HUES6 (cell line): Measurements from ENCODE around the gene RAB5A.
"Not testable (repeated sequence)": the region's sequence is repeated elsewhere in the genome, so short reads cannot be mapped to it uniquely, and the experiment has no call there.

Source experiments
- H3K27ac ChIP-seq: 2 replicates; pipeline ENCODE4 v1.7.0; 2013; ENCODE audit warnings: low read depth, mild to moderate bottlenecking, low read length, inconsistent platforms
- H3K27me3 ChIP-seq: 2 replicates; pipeline ENCODE4 v1.6.1; 2013; ENCODE audit warnings: low read length; ENCODE audit not compliant: control insufficient read depth, insufficient read depth
- H3K36me3 ChIP-seq: 2 replicates; pipeline ENCODE4 v1.6.1; 2013; ENCODE audit warnings: low read length; ENCODE audit not compliant: control insufficient read depth, insufficient read depth
- H3K4me1 ChIP-seq: 2 replicates; pipeline ENCODE4 v1.6.1; 2013; ENCODE audit warnings: low read length; ENCODE audit not compliant: control insufficient read depth, insufficient read depth
- H3K4me3 ChIP-seq: 2 replicates; pipeline ENCODE4 v1.5.1; 2013; ENCODE audit warnings: low read depth, low read length
- H3K9ac ChIP-seq: one replicate; pipeline ENCODE4 v1.6.1; 2013; ENCODE audit warnings: mild to moderate bottlenecking, low read length
- H3K9me3 ChIP-seq: 2 replicates; pipeline ENCODE4 v1.6.1; 2013; ENCODE audit warnings: low read depth, low read length; ENCODE audit not compliant: control insufficient read depth, insufficient read depth

The RAB5A gene, protein sequence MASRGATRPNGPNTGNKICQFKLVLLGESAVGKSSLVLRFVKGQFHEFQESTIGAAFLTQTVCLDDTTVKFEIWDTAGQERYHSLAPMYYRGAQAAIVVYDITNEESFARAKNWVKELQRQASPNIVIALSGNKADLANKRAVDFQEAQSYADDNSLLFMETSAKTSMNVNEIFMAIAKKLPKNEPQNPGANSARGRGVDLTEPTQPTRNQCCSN

DNA sequence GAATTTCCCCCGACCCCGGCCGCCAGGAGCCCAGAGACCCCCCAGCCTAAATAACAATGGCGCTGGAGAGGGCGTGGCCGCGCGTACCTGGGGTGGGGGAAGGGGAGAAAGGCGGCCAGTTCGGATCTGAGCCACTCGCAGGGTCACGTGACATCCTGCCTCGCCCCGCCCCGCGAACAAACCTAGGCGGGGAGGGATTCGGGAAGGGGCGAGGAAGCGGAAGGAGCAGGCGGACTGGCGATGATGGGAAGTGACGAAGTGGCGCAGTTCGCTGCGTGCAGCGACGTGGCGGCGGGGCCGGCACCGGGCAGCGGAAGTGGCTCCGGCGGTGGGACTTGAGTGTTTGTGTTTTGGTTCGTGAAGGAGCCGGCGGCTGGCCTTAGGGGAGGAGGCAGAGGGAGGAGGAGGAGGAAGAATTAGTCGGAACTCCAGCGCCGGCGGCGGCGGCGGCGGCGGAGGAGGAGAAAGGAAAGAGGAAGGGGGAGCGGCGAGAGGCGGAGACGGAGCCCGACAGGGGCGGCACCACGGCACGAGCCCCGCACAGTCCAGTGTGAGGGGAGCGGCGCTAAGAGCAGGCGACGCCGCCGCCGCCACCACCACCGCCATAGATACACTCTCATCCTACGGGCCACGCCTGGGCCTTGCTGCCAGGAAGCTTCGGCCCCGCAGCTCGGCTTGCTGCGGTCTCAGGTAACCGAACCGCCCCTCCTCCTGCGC, at the start of gene RAB5A:
Gene RAB5A (plus strand): TSS at position 266 of the 717 bp plus-strand sequence. CDS start 3,802 bp downstream, outside the sequence.
- Histone ChIP-seq H3K4me1 (peaks cover 17% of the 10 kb centered on the region), H3K9me3 (peaks cover 8% of the 10 kb centered on the region; the same call in 1 of the 2 replicates), H3K4me3 (peak within 1 kb of the TSS; percentile 86), H3K9ac (peak within 1 kb of the TSS; percentile 93), H3K27ac (peak within 1 kb of the TSS; percentile 88), H3K36me3 (peaks cover 19% of the 10 kb centered on the region), H3K27me3 (no peaks in the 10 kb centered on the region)

DNA sequence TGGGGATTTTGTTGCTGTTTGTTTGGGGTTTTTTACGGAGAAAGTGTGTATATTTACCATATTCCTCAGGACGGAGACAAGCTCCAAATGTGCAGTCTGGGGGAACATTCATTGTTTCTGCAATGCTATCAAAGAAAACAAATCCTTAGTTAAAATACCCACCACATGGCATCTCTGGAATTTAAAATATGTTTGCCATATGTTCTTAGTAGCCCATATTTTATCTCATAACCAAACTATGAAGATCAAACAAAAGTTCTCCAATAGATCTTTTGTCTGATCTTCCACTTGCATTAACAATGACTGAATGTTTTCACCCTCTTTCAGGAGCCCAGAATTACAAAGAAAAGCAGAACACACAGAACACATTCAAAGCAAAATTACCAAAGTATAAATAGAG, 48.2 kb upstream of the RAB5A start:
- Histone ChIP-seq H3K9ac (no peak overlapping the region), H3K4me1 (no peaks in the 10 kb centered on the region), H3K27ac (no peak overlapping the region), H3K36me3 (no peaks in the 10 kb centered on the region), H3K27me3 (no peaks in the 10 kb centered on the region), H3K4me3 (no peak overlapping the region), H3K9me3 (no peaks in the 10 kb centered on the region)

DNA sequence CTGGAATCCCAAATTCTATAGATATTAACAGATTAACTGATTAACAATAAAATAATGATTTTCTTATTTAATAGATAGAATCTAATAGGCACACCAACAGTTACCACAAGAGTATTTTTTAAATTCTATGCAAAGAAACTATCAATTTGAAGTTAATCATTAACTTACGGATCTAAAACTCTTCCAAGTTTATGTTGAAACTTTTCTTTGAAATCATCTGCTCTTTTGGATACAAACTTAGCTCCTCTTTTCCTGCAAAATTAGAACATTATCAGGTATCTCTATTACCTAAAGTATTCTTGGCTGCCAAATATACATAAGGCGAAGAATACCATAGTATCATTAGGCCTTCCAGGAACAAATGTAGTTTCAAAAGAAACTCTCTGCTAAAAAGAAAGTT, 47.6 kb upstream of the RAB5A start:
- Histone ChIP-seq H3K9ac (no peak overlapping the region), H3K4me1 (no peaks in the 10 kb centered on the region), H3K27me3 (no peaks in the 10 kb centered on the region), H3K9me3 (no peaks in the 10 kb centered on the region), H3K36me3 (no peaks in the 10 kb centered on the region), H3K4me3 (no peak overlapping the region), H3K27ac (no peak overlapping the region)

DNA sequence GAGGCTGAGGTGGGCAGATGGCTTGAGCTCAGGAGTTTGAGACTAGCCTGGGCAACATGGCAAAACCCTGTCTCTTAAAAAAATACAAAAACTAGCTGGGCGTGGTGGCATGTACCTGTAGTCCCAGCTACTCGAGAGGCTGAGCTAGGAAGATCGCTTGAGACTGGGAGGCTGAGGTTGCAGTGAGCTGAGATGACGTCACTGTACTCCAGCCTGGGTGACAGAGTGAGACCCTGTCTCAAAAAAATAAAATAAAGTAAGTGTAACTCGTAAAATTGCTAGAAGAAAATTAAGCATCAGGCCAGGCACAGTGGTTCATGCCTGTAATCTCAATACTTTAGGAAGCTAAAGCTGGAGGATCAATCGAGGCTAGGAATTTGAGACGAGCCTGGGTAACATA, 47.1 kb upstream of the RAB5A start:
- not testable (repeated sequence) for H3K9me3 ChIP-seq, H3K27ac ChIP-seq, H3K27me3 ChIP-seq, H3K4me3 ChIP-seq, H3K36me3 ChIP-seq, H3K9ac ChIP-seq, H3K4me1 ChIP-seq

DNA sequence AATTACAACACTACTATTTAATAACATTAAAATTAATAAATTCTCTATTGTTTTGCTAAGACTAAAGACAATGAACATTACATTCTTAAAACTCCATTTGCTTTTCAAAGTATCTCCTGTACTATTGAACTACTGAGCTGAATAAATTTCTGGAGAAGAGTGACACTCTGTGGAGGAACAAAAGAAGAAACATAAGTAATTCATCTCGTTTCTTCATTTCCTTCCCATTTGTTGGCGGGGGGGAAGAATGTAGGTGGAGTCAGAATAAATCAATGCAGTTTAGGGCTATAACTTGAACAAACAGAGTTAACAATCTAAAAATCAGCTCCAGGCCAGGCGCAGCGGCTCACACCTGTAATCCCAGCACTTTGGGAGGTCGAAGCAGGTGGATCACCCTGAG, 45.6 kb upstream of the RAB5A start:
- H3K4me1 ChIP-seq: no peaks in the 10 kb centered on the region
- no peak overlapping the region for H3K4me3 ChIP-seq
- H3K27me3 ChIP-seq: no peaks in the 10 kb centered on the region
- no peak overlapping the region for H3K27ac ChIP-seq
- H3K9ac ChIP-seq: no peak overlapping the region
- H3K36me3 ChIP-seq: no peaks in the 10 kb centered on the region
- no peaks in the 10 kb centered on the region for H3K9me3 ChIP-seq

DNA sequence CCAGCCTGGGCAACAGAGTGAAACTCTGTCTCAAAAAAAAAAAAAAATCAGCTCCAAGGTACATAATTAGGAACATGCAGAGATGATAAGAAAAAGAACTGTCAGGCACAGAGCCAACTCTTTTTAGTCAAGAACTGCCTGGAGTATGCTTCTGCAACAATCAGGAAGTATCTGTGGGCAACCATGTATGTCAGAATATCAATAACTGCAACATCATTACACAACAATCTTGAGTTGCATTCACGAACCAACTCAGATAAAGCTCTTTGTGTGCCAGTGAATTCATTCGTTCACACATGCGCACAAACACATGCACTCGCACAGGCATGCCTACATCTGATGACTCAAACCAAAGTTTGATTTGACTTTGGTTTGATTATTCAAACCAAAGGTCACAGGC, 45.0 kb upstream of the RAB5A start:
- H3K36me3 ChIP-seq: no peaks in the 10 kb centered on the region
- no peaks in the 10 kb centered on the region for H3K27me3 ChIP-seq
- H3K4me3 ChIP-seq: no peak overlapping the region
- no peak overlapping the region for H3K9ac ChIP-seq
- H3K9me3 ChIP-seq: no peaks in the 10 kb centered on the region
- no peak overlapping the region for H3K27ac ChIP-seq
- no peaks in the 10 kb centered on the region for H3K4me1 ChIP-seq

DNA sequence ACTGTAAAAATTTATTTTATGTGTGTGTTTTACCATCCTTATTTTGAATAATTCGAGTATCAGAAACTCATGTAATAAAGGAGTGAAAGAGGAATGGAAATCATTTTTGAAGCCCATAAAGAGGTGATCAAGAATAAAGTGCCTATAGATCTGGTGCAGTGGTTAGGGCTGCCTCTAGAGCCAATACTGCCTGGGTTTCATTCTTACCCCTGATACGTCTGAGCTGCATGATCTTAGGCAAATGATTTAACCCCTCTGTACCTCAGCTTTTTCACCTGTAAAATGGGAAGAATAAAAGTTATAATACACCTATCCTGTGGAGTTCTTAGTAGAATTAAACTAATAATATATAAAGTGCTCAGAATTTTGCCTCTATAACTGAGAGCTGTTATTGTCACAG, 43.2 kb upstream of the RAB5A start:
- Histone ChIP-seq H3K9me3 (no peaks in the 10 kb centered on the region), H3K27ac (no peak overlapping the region), H3K36me3 (no peaks in the 10 kb centered on the region), H3K4me3 (no peak overlapping the region), H3K4me1 (no peaks in the 10 kb centered on the region; the same call in 1 of the 2 replicates), H3K9ac (no peak overlapping the region), H3K27me3 (no peaks in the 10 kb centered on the region)

DNA sequence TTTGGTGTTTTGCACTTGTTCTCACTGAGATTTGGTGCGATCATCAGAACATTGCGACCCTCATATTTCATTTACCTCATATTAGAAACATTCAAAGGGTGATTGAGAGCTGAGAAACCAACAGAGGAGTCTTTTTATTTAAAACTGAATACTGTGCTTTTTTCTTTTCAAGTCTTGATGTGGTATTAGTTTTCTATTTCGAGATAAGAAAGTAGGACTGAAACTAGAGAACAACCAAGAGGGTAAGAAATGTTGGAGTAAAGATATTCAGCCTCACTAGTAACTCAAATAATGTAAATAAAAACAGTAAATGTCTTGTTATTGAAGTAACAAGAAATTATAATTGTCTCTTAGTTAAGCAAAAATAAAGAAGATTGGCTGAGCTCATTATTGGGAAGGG, 39.4 kb upstream of the RAB5A start:
- no peak overlapping the region for H3K4me3 ChIP-seq
- no peaks in the 10 kb centered on the region for H3K36me3 ChIP-seq
- H3K9me3 ChIP-seq: no peaks in the 10 kb centered on the region
- no peaks in the 10 kb centered on the region; the same call in 1 of the 2 replicates for H3K4me1 ChIP-seq
- H3K27me3 ChIP-seq: no peaks in the 10 kb centered on the region
- no peak overlapping the region for H3K27ac ChIP-seq
- H3K9ac ChIP-seq: no peak overlapping the region

DNA sequence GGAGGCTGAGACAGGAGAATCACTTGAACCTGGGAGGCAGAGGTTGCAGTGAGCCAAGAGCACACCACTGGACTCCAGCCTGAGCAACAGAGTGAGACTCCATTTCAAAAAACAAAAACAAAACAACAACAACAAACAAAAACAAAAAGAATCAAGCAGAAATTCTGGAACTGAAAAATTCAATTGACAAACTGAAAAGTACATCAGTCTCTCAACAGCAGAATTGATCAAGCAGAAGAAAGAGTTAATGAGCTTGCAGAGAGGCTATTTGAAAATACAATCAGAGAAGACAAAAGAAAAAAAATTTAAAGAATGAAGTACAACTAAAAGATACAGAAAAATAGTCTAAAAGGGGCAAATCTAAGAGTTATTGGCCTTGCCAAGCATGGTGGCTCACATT, 35.4 kb upstream of the RAB5A start:
- Histone ChIP-seq H3K9me3 (no peaks in the 10 kb centered on the region), H3K36me3 (no peaks in the 10 kb centered on the region), H3K4me1 (no peaks in the 10 kb centered on the region; the same call in 1 of the 2 replicates), H3K9ac (no peak overlapping the region), H3K27me3 (no peaks in the 10 kb centered on the region), H3K4me3 (no peak overlapping the region), H3K27ac (no peak overlapping the region)

DNA sequence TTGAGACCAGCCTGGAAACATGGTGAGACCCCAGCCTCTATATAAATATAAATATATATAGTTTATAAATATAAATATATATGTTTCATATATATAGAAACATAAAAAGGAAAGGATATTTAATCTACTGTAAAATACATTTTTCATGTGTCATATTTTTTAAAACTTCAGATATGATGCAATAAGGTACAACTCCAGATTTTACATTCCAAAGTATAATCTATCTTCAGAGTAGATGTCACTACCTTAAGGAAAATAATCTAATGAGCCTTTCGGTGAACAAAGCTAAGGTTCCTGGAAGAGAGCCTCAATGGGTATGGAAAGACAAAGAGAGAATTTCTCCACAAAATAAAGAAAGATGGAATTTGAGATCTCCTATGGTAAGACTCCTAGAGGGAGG, 29.7 kb upstream of the RAB5A start:
- Histone ChIP-seq H3K27me3 (no peaks in the 10 kb centered on the region), H3K36me3 (no peaks in the 10 kb centered on the region), H3K9me3 (no peaks in the 10 kb centered on the region), H3K9ac (no peak overlapping the region), H3K4me1 (no peaks in the 10 kb centered on the region), H3K4me3 (no peak overlapping the region), H3K27ac (no peak overlapping the region)

DNA sequence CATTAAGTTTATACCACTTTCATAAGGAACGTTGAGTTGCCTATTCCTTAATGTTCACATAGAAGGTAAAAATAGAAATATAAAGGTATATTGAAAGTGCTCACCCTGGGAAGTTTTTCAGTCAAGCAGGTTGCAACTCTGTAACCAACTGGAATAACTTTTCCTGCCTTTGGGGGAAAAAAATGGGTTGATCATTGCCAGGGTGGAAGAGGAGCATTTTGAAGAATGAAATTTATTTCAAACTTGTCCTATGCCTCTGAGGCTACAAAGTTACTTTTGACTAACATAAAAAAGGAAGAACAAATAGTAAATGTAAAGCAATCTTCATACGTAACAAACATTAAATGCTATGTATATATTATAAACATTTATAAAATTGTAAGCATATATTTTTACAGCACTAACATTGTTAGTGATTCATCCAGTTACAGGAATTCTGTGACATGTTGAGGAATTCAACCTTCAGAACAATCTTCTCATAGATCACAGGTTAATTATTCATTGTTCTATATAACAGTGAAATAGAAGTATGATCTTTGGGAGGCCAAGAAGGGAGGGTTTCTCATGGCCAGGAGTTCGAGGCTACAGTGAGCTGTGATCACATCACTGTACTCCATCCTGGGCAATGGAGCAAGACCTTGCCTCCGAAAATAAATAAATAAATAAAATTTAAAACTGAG, 26.4 kb upstream of the RAB5A start:
- no peaks in the 10 kb centered on the region for H3K36me3 ChIP-seq
- H3K4me3 ChIP-seq: no peak overlapping the region
- H3K27me3 ChIP-seq: no peaks in the 10 kb centered on the region
- no peak overlapping the region for H3K9ac ChIP-seq
- H3K27ac ChIP-seq: no peak overlapping the region
- H3K4me1 ChIP-seq: no peaks in the 10 kb centered on the region
- H3K9me3 ChIP-seq: no peaks in the 10 kb centered on the region
